Right lobe of liver (tissue), 4 donors: Measurements from ENCODE around the gene DUSP16.

Source experiments
- POLR2A ChIP-seq: fragments of 450-650 bp; IDR thresholded peaks from one replicate; pipeline ENCODE4 v1.6.1; 2017; ENCODE audit warnings: antibody characterized with exemption, mild to moderate bottlenecking
- TF ChIP-seq, protein P1 (sequence below), 4 donors: fragments of 200-600 bp in 3 of 4; fragments of 450-650 bp in 1 of 4; IDR thresholded peaks; one replicate each; pipeline versions ENCODE4 v1.5.1 to v1.8.0; 2016 to 2022; ENCODE audit warnings: antibody characterized with exemption in 4 of 4, mild to moderate bottlenecking in 2 of 4
- donor health status: DM: no; HTN: no; CAD: no.
- donor health status: DM: no; HTN: no; CAD: no.
- donor health status: DM: no; HTN: yes; CAD: no.

GRCh38 chr12:12609692-12610091 is 47.0 kb upstream of the DUSP16 start:
- TF ChIP-seq, protein P1, sequence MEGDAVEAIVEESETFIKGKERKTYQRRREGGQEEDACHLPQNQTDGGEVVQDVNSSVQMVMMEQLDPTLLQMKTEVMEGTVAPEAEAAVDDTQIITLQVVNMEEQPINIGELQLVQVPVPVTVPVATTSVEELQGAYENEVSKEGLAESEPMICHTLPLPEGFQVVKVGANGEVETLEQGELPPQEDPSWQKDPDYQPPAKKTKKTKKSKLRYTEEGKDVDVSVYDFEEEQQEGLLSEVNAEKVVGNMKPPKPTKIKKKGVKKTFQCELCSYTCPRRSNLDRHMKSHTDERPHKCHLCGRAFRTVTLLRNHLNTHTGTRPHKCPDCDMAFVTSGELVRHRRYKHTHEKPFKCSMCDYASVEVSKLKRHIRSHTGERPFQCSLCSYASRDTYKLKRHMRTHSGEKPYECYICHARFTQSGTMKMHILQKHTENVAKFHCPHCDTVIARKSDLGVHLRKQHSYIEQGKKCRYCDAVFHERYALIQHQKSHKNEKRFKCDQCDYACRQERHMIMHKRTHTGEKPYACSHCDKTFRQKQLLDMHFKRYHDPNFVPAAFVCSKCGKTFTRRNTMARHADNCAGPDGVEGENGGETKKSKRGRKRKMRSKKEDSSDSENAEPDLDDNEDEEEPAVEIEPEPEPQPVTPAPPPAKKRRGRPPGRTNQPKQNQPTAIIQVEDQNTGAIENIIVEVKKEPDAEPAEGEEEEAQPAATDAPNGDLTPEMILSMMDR (IDR thresholded peaks at IDR 0.05), result no peak
- TF ChIP-seq POLR2A, result no peak
